Activated CD4-positive, alpha-beta T cell treated with anti-CD3 and anti-CD28 coated beads, Interleukin-2, amount 50 U/mL, for 16 hours (primary cell): ENCODE measurements around the gene RGS7.
A peak's percentile ranks its signal among the peaks of the same experiment; 100 is the strongest.
"Not testable (repeated sequence)": the region's sequence is repeated elsewhere in the genome, so short reads cannot be mapped to it uniquely, and the experiment has no call there.

ENCODE experiments used
- DNase-seq: peaks from one replicate; pipeline ENCODE4 v3.0.0-alpha.2; 2020

Gene RGS7

GRCh38 chr1:241202401-241202800 is 154.6 kb downstream of the RGS7 start:
- no peak for DNase-seq

GRCh38 chr1:241186716-241187115 is 170.3 kb downstream of the RGS7 start:
- DNase-seq, result no peak

DNA sequence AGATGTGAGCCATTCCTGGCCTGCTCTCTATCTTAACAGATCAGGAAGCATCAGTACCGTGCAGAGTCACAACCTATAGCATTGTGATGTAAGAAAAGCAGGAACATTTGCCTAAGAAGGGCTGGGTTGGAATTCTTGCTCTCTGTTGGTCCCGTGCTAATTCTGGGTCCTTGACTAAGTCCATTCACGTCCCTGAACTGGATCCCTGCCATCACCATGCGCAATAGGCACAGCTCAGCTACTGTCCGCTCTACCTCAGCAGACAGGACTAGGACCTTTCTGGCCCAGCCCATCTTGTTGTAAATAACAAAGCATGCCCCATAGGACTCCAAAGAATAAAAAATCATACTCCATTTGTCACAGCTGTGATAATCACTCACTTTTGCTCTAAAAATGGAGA is 175.0 kb downstream of the RGS7 start:
- no peak for DNase-seq

- no peak for DNase-seq
Observed at GRCh38 chr1:241181471-241181870, 175.5 kb downstream of the RGS7 start.

GRCh38 chr1:241180569-241180968 is 176.4 kb downstream of the RGS7 start:
- no peak for DNase-seq

- no peak for DNase-seq
Observed at GRCh38 chr1:241177660-241178059, 179.3 kb downstream of the RGS7 start.

GRCh38 chr1:241172486-241172885 is 184.5 kb downstream of the RGS7 start:
- DNase-seq, result no peak

- DNase-seq, result no peak
Observed at GRCh38 chr1:241171991-241172390, 185.0 kb downstream of the RGS7 start.

- DNase-seq, result no peak
Observed at GRCh38 chr1:241167121-241167630, 189.8 kb downstream of the RGS7 start.

DNA sequence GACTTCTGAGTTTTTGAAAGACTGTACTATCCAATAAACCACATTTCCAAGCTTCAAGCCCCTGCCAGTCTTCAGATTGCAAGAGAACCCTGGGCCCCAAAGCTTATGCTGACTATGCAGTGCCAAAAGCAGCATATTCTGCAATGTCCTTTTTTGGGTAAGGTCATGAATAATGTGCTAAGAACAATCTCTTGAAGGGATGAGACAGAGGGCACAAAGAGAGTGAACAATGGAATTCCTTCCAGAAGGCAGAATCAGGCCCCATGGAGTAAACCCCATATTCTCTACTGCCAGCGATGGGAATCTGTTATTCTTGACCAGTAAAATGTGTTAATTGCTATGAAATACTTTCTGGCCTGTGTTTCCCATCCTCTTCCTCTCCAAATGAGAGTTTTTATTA is 190.4 kb downstream of the RGS7 start:
- DNase-seq, result no peak

GRCh38 chr1:241165256-241165655 is 191.7 kb downstream of the RGS7 start:
- DNase-seq, result not testable (repeated sequence)

DNA sequence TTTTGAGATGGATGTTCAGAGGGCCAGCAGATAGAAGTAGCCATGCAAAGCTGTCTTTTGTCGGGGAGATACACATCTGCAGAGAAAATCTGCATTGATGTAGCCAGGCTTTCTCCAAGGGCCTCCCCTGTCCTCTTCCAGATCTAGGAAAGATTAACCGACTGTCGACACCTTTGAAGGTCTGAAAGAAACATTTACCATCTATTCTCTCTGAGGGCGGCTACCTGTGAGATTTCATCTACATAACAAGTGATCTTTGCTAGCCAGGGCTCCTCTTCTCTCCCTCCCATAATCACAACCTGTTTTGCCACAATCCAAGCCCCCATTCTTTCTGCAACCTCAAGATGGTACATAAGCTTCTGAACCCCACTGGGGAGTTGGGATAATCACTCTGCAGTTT is 193.6 kb downstream of the RGS7 start:
- DNase-seq, result no peak

DNA sequence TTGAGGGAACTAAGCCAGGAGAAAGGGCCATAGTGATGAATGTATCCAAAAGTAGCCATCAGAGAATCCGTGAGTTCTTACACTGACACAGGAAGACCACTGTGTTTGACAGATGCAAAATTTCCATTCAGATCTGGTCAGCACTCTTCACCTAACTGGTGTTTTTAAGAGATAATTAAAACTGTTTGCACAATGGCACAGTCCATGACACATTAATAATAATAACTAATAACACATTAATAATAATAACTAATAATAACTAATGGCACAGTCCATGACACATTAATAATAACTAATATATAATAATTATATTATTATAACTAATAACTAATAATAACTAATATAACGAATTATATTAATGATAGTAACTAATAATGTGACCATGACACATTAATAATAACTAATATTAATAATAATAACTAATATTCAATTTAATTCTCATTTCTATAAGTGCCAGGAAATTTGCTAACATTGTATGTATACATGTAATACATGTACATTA is 195.8 kb downstream of the RGS7 start:
- DNase-seq, result no peak

DNA sequence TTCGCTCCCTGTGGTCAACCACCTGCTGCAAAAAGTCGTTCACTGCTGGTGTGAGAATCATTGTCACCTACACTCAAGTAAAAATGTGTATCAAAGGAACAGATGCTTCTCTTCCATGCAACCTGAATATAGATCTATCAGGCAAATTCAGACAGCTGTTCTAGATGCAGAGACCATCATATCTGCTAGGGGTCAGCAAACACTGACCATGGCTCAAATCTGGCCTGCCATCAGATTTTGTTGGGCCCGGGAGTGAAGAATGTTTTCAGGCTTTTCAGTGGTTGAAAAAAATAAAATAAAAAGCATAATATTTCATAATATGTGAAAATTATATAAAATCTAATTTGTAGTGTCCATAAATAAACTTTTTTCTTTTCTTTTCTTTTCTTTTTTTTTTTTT is 199.6 kb downstream of the RGS7 start:
- no peak for DNase-seq

DNA sequence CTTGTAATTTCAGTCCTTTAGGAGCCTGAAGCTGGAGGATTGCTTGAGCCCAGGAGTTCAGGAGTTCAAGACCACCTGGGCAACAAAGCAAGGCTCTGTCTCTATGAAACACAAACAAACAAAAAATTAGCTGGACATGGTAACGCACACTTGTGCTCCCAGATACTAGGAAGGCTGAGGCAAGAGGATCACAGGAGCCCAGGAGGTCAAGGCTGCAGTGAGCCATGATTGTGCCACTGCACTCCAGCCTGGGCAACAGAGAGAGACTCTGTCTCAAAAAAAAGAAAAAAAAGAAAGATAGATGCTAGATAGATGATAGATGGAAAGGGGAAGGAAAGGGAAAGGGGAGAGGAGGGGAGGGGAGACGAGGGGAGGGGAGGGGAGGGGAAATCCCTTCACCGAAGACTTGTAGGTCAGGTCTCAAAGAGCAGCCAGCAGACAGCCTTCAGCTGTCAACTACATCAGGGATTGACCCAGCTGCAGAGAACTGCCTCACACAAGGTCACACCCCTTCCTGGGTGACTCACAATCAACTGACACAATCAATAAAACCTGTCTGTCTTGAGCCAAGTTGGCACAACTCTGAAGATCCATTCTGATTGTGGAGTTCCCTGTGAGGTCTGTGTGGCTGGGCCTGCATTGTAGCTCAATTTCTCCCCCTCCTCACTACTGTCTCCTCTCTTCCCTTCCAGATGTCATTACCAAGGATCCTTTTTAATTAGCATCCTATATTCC is 200.6 kb downstream of the RGS7 start:
- peak; percentile 10 for DNase-seq

GRCh38 chr1:241145881-241146280 is 211.1 kb downstream of the RGS7 start:
- DNase-seq, result no peak

DNA sequence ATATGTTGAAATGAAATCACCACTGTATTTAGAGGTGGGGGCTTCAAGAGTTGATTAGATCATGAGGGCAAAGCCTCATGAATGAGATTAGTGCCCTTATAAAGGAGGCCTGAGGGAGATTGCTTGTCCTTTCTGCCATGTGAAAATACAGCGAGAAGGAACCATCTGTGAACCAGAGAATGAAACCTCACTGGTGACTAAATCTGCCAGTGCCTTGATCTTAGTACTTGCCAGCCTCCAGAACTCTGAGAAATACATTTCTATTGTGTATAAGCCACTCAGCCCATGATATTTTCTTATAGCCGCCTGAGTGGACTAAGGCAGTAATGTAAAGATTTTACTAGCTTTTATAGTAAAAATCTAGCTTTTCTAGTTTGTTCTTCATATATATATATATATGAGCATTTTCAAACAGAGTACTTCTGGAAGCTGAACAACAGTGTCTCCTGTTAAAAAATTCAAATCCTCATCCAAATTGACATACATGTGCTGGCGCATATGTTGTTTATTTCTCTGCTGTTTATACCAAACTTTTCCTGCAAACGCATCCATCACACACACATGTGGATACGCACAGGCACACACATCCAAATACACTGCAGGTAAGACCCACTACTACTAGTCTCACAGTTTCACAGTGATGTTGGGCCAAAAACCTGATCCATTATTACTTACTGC is 213.1 kb downstream of the RGS7 start:
- DNase-seq, result no peak

- no peak for DNase-seq
Observed at GRCh38 chr1:241142493-241142892, 214.5 kb downstream of the RGS7 start.

- DNase-seq, result not testable (repeated sequence)
Observed at GRCh38 chr1:241141646-241142045, 215.4 kb downstream of the RGS7 start.

- DNase-seq, result no peak
Observed at GRCh38 chr1:241140670-241141069, 216.3 kb downstream of the RGS7 start.

GRCh38 chr1:241139047-241139446 is 218.0 kb downstream of the RGS7 start:
- DNase-seq, result no peak

DNA sequence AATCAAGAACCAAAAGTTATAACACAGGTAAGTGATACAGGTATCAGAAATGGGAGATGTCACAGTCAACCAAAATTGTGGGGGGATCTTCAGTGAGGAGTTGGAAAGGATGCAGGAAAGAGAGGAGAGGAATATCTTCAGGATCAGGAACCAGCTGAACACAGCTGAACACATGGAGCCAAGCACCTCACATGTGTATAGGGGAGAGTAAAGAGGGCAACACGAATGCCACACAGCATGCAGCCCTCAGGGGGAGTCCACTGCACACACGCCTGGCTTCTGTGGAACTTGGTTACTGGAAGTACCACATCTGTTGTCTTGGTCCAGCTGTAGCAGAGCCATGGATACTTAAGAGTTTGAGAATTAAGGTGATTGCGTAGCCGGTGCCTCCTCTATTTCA is 218.8 kb downstream of the RGS7 start:
- DNase-seq, result no peak

DNA sequence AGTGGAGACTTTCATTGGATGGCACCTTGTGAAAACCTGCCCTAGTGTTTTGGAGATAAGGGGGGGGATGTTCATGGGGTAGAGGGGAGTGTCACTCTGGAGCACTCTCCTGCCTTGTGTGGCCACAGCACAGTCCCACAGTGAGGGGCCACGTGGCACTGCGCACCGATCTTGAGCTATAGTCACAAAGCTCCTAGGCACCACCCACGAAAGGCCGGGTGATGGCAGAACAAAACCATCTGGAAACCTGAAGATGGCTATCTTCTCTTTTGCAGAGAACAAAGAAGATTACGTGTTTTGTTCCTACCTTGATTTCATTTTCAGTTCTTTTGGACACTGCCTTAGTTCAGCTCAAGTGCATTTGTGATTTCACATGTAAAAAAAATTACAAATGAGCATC is 220.6 kb downstream of the RGS7 start:
- DNase-seq, result no peak

DNA sequence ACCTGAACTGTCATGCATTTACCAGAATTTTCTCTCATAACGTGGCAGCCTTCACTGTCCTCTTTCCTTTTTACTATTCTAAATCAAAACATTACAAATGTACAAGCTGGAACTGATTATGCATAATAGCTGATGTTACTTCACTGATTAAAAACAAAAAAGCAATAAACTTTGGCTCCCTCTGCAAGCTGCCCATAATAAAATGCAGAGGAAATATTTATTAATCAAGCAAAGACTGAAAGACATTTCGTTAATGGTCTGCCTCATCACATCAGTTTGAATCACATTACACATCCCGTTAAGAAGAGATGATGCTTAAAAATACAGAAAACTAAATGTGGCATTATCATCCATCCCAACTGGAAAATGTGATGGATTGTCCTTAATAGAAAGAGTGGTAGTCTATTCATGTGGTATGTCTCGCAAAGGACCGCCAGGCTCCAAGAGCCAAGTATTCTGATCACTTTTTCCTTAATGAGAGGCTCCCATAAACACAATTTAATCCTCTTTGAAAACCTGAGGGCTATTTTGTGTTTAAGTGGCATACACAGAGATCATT is 225.3 kb downstream of the RGS7 start:
- DNase-seq, result no peak
